Panc1 (cell line): Measurements from ENCODE around the gene ZNF615. TPM values are rescaled to one million over a fixed set of nuclear protein-coding genes. Genes with fewer than 3 reads are reported as not detected.
"Not testable (repeated sequence)": the region's sequence is repeated elsewhere in the genome, so short reads cannot be mapped to it uniquely, and the experiment has no call there.

Experiments
- ATAC-seq: fragments of 200-7000 bp; cut with Tn5 transposase; 2 replicates; pipeline ENCODE4 v1.9.1; 2020; ENCODE audit warnings: mild to moderate bottlenecking, moderate library complexity
- BruUV-seq: library from RNA; stranded (reverse); fragments of 400-500 nt; replicated peaks from 2 replicates; lab custom pipeline; 2021; lab: Mats Ljungman, UMichigan
- CTCF ChIA-PET: fragments of 300-600 bp; sonication (Branson Sonifier 250); formaldehyde crosslinking; loops from one replicate; lab custom pipeline; 2022; ENCODE audit warnings: antibody characterized with exemption; lab: Charles Lee
- POLR2A ChIA-PET: fragments of 300-600 bp; sonication (Branson Sonifier 250); formaldehyde crosslinking; loops from one replicate; lab custom pipeline; 2022; ENCODE audit warnings: antibody characterized with exemption; lab: Charles Lee
- DNase-seq: peaks from one replicate; pipeline ENCODE4 v3.0.0-alpha.2; 2010; ENCODE audit warnings: low read depth, low spot score
- H3K27ac ChIP-seq: 2 replicates; pipeline ENCODE4 v1.5.1; 2011; ENCODE audit warnings: mild to moderate bottlenecking, low read length, inconsistent platforms
- H3K27me3 ChIP-seq: fragments of 200-500 bp; sonication (Bioruptor generic); 2 replicates; pipeline ENCODE4 v1.6.0; 2014; ENCODE audit warnings: low read length, inconsistent platforms; ENCODE audit not compliant: control insufficient read depth, insufficient read depth
- H3K36me3 ChIP-seq: fragments of 200-500 bp; sonication (Bioruptor generic); 2 replicates; pipeline ENCODE4 v1.5.1; 2014; ENCODE audit warnings: inconsistent platforms, mild to moderate bottlenecking, low read length, moderate library complexity; ENCODE audit not compliant: control insufficient read depth, insufficient read depth
- H3K4me1 ChIP-seq: 2 replicates; pipeline ENCODE4 v1.5.1; 2011; ENCODE audit warnings: inconsistent platforms, mild to moderate bottlenecking, low read length, moderate library complexity; ENCODE audit not compliant: control insufficient read depth, insufficient read depth
- H3K4me3 ChIP-seq, 2 experiments: 2 replicates each; pipeline ENCODE4 v1.5.1; 2011 to 2012; ENCODE audit warnings: low read depth in 2 of 2, low read length in 2 of 2, mild to moderate bottlenecking in 2 of 2, inconsistent platforms in 1 of 2, moderate library complexity in 1 of 2
- H3K9me3 ChIP-seq: fragments of 200-500 bp; sonication (Bioruptor generic); 2 replicates; pipeline ENCODE4 v1.5.1; 2014; ENCODE audit warnings: low read depth, mild to moderate bottlenecking, inconsistent platforms, low read length, moderate library complexity; ENCODE audit not compliant: control insufficient read depth, insufficient read depth
- CTCF ChIP-seq: fragments of 450-650 bp; IDR thresholded peaks from 2 replicates; pipeline ENCODE4 v1.5.1; 2017; ENCODE audit warnings: mild to moderate bottlenecking
- POLR2AphosphoS5 ChIP-seq: IDR thresholded peaks from 2 replicates; pipeline ENCODE4 v1.6.1; 2012; ENCODE audit warnings: mild to moderate bottlenecking, low read depth, low read length, moderate library complexity
- REST ChIP-seq, 2 experiments: IDR thresholded peaks; 2 replicates each; pipeline ENCODE4 v1.6.1; 2011 to 2012; ENCODE audit warnings: low read depth in 2 of 2, control low read depth in 1 of 2, low read length in 1 of 2, mild to moderate bottlenecking in 1 of 2, moderate library complexity in 1 of 2; ENCODE audit not compliant: insufficient read depth in 1 of 2
- SIN3A ChIP-seq: IDR thresholded peaks from 2 replicates; pipeline ENCODE4 v1.6.1; 2012; ENCODE audit warnings: low read depth, mild to moderate bottlenecking, low read length, moderate library complexity, borderline replicate concordance; ENCODE audit not compliant: insufficient read depth
- TCF7L2 ChIP-seq: IDR thresholded peaks from 2 replicates; pipeline ENCODE4 v1.6.1; 2011; ENCODE audit warnings: mild to moderate bottlenecking, low read depth, low read length, inconsistent platforms
- in situ Hi-C: cut with HindIII; loops from 2 replicates; pipeline ENCODE4 v1.10.0; 2016; ENCODE audit warnings: low sequenced_read_pairs, low pct_unique_long_range_greater_than_20kb
- intact Hi-C: fragments of 100-400 bp; cut with micrococcal nuclease; formaldehyde crosslinking; loops from one replicate; pipeline ENCODE4 v1.10.0; 2022; ENCODE audit not compliant: unreplicated experiment
- total RNA-seq: library from RNA; stranded (reverse); gene quantifications from one replicate; pipeline ENCODE4 v1.2.1, GENCODE V29; 2021; ENCODE audit not compliant: unreplicated experiment

The ZNF615 gene
- total RNA-seq, 1 experiment from 2014 or later = 3.6 TPM

- no TSS peak for BruUV-seq
- peaks cover 40% of the 10 kb centered on the region; the same call in 1 of the 2 replicates for H3K9me3 ChIP-seq
- H3K36me3 ChIP-seq = peaks cover 3% of the 10 kb centered on the region; the same call in 1 of the 2 replicates
- intact Hi-C loops (no loop called here), in situ Hi-C loops (no loop called here)
- no peaks in the 10 kb centered on the region for H3K27me3 ChIP-seq
- ChIA-PET POLR2A (no interaction called here), CTCF (no interaction called here)
- H3K4me3 ChIP-seq = peak within 1 kb of the TSS; percentile 82 to 93
- peak; percentile 98 for ATAC-seq
- peak within 1 kb of the TSS; percentile 88 for H3K27ac ChIP-seq
- H3K4me1 ChIP-seq = no peaks in the 10 kb centered on the region
- DNase-seq = peak; percentile 43
- TF ChIP-seq REST (IDR thresholded peaks at IDR 0.05; ENCODE audit: insufficient read depth in 1 of 2, low read depth in 2 of 2, low read length in 1 of 2) (no peak), TCF7L2 (peak; percentile 63), CTCF (no peak), SIN3A (peak; percentile 74; the same call in 1 of the 2 replicates), POLR2AphosphoS5 (peak; percentile 76; the same call in 1 of the 2 replicates)
Observed at GRCh38 chr19:52028027-52028779, 20.2 kb upstream of the ZNF615 start, which contains the start of gene ZNF614. Gene ZNF614, minus strand, starts transcription at chr19:52028379. Its CDS starts 2,634 bp downstream, at chr19:52025745.

- DNase-seq, BruUV-seq, in situ Hi-C loops, CTCF ChIA-PET, H3K36me3 ChIP-seq, H3K4me1 ChIP-seq, ATAC-seq, H3K4me3 ChIP-seq, H3K27ac ChIP-seq, H3K27me3 ChIP-seq, POLR2A ChIA-PET, intact Hi-C loops: not testable (repeated sequence)
- H3K9me3 ChIP-seq = peaks cover 37% of the 10 kb centered on the region; the same call in 1 of the 2 replicates
Observed at GRCh38 chr19:52026255-52026990, 18.4 kb upstream of the ZNF615 start.

GRCh38 chr19:52024478-52024877, 16.5 kb upstream of the ZNF615 start:
- ATAC-seq, POLR2A ChIA-PET, H3K4me1 ChIP-seq, intact Hi-C loops, DNase-seq, H3K4me3 ChIP-seq, H3K27ac ChIP-seq, in situ Hi-C loops, BruUV-seq, CTCF ChIA-PET, H3K27me3 ChIP-seq, H3K36me3 ChIP-seq: not testable (repeated sequence)
- H3K9me3 ChIP-seq = peaks cover 41% of the 10 kb centered on the region; the same call in 1 of the 2 replicates
